ENCODE data around the gene ZNF668. TPM values are rescaled to one million over a fixed set of nuclear protein-coding genes. Genes with fewer than 3 reads are reported as not detected.

The ZNF668 gene
- total and polyA plus RNA-seq, 2 of the 8 experiments (the other 6 are each of a cell fraction or from before 2014, with no cell fraction given): 14.0 to 14.3 TPM

GRCh38 chr16:31073142-31073969, 684 bp downstream of the ZNF668 start (continued):
- TF ChIP-seq ATF3 (IDR thresholded peaks at IDR 0.05; ENCODE audit: insufficient read depth, low read depth, low read length) (no peak), CHD1 (IDR thresholded peaks at IDR 0.05; ENCODE audit: low read depth, low read length) (no peak), SAP30 (IDR thresholded peaks at IDR 0.05; ENCODE audit: insufficient read depth, insufficient replicate concordance, low read length) (no peak), TCF12 (IDR thresholded peaks at IDR 0.05; ENCODE audit: low read depth, low read length) (no peak), KDM1A (IDR thresholded peaks at IDR 0.05; ENCODE audit: borderline replicate concordance, low read length) (peak; percentile 99), POU5F1 (IDR thresholded peaks at IDR 0.05; ENCODE audit: low read depth, low read length) (no peak), RNF2 (IDR thresholded peaks at IDR 0.05; ENCODE audit: borderline replicate concordance, low read depth, low read length, missing control alignments, poor library complexity, severe bottlenecking) (no peak), MAX (IDR thresholded peaks at IDR 0.05) (peak; percentile 19), MAFK (IDR thresholded peaks at IDR 0.05; ENCODE audit: low read depth, low read length) (no peak)
